Measurements from ENCODE around the gene ME2.

DNA sequence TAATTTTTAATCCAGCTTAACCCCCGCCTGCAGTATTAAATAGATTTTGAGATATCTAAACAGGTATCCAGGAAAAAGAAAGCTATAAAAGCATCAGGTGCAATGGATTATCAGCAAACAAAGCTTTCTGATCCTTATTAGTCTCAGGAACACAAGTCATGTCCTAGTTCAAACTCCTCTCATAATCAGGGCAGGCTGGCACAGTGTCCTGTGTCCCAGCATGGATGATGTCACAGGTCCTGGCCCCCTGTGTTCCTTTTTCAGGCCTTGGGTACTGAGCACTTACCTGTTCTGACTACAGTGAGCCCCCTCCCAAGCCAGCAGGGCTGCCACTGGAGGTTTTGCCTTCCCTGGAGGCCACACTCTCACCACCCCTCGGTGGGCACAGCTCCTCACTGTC lies 39.6 kb upstream of the ME2 start:
- TF ChIP-seq, protein P1, sequence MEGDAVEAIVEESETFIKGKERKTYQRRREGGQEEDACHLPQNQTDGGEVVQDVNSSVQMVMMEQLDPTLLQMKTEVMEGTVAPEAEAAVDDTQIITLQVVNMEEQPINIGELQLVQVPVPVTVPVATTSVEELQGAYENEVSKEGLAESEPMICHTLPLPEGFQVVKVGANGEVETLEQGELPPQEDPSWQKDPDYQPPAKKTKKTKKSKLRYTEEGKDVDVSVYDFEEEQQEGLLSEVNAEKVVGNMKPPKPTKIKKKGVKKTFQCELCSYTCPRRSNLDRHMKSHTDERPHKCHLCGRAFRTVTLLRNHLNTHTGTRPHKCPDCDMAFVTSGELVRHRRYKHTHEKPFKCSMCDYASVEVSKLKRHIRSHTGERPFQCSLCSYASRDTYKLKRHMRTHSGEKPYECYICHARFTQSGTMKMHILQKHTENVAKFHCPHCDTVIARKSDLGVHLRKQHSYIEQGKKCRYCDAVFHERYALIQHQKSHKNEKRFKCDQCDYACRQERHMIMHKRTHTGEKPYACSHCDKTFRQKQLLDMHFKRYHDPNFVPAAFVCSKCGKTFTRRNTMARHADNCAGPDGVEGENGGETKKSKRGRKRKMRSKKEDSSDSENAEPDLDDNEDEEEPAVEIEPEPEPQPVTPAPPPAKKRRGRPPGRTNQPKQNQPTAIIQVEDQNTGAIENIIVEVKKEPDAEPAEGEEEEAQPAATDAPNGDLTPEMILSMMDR (IDR thresholded peaks at IDR 0.05): no peak
- no peak for TF ChIP-seq POLR2A (IDR thresholded peaks at IDR 0.05; ENCODE audit: low read depth)
- no peak for TF ChIP-seq EP300 (IDR thresholded peaks at IDR 0.05)
